GM19395 (cell line): ENCODE data around the gene ATF7.

Experiments
- ATAC-seq: cut with Tn5 transposase; IDR thresholded peaks from one replicate; pipeline ENCODE4 v1.9.1; 2021; ENCODE audit warnings: mild to moderate bottlenecking, moderate library complexity; ENCODE audit not compliant: unreplicated experiment

Gene ATF7

DNA sequence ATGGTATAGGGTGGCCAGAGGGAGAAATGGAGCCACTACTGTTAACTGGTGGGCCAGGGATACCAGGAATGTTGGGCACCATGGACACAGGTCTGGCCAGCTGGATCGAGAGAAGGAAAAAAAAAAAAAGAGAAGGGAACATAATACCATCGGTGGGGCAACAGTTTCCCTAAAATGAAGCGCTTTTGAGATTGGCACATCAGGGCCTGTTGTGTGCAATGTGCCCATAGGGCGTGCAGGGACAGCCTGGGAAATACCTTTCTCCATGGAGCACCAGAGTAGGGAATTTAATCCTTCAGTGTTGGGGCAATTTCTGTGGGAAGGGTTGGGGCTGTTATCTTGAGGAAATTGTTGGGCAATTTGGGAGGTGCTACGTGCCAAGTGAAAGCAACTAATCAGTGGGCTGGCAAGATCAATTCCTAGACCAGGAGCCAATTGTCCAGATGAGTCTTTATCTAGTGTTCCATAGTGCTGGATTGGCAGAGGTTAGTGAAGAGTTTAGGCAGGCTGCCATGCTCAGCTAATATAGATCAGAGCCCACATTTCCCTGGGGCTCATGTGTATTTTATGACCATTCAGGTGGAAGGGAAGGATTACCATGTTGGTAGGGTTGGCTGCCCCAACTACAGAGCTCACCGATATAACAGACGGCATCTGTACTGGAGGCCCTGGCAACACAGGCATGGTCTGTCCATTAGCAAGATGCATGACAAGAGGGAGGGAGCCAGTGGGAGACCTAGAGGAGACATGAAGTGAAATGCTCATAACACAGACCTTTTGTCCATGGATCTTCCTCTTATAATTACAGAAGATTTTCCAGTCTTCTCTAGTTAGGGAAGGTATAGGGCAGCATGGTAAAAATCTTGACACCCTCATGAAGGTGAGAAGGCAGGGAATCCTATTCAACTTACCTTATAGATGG, 93.4 kb downstream of the ATF7 start:
- ATAC-seq: no peak

DNA sequence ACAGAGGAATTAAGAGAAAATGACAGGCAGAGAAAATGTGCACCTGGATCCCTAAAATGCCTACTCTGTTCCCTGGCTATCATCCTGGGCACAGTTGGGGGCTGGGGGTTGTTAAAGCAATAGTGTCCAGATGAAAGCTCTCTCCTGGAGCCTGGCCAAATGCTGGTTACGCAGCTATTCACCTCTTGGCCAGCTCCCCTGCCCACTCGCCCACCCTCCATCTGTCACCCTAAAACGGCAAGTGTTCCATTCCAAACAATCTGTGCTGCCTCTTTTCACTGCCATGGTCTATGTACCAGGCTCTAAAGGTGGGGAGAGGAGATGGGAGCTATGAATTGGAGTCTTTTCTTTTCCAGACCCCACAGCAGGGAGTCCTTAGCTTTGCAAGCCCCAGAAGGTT, 94.2 kb downstream of the ATF7 start:
- no peak for ATAC-seq

GRCh38 chr12:53530920-53531319, 95.3 kb downstream of the ATF7 start:
- ATAC-seq: no peak

DNA sequence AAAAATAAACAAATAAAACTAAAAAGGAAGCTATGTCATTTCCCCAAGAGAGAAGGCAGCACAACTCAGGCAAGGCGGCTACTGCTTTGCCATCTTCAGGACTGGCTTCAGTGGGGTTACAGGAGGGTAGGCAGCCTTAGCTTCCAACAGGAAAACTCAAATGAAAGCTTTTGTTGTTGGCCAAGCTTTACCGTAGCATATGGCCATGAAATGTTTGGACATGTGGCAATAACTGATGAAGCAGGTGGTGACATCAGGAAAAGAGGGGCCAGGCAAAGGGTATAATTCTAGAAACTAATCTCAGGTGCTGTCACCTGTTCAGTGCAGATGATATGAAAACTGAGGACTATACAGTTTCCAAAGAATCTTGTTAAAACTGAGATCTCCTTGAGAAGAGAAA, 96.1 kb downstream of the ATF7 start:
- no peak for ATAC-seq

- ATAC-seq: no peak
Measured at GRCh38 chr12:53524476-53524875, 101.7 kb downstream of the ATF7 start.

DNA sequence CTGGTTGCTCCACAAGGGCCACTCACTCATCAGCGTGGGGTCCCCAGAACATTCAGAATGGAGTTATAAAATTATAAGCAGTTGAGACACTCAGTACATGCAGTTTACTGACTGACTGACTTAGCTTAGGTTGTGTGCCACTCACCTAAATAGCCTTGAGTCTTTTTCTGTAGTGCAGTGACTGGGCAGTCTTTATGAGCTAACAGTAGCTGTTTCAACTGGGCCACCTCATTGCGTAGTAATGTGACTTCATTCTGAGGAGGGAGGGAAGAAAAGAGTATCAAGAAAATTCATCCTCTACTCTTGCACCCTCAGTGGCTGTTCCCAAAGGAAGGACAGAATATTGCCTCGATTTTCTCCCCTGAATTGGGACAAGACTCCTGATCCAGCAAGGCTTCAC, 103.1 kb downstream of the ATF7 start:
- ATAC-seq: no peak

- ATAC-seq: no peak
Measured at GRCh38 chr12:53518381-53518780, 107.8 kb downstream of the ATF7 start.

GRCh38 chr12:53516758-53517455, 109.3 kb downstream of the ATF7 start:
- no peak for ATAC-seq

- no peak for ATAC-seq
Measured at GRCh38 chr12:53515291-53515680, 110.9 kb downstream of the ATF7 start.

DNA sequence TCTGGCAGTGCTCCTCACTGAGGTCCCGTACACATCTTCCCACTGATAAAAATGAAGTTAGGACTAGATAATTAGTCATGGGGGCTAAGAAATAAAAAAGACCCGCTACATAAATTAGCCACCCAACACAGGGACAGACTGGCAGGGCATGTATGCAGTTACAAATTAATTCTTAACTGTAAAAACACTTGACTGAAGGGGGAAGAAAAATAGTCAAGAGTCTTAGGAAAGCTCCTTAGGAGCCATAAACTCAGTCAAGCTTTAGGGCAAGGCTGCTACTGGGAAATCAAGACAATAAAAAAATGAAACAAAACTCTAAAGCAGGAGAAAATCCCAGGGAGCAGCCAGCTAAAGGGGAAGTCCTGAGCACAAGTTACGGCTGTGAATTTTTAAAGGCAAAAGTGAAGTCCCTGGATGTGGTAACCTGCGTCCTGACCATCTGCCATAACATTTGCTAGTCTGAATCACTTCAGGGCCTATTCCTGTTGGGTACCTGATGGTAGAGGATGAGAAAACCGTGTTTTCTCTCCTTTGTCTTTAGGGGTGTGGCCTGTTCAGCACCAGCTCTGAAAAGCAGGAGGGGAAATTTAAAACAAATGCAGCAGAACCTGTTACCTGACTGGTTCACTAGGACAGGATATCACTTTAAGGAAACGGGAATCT, 111.4 kb downstream of the ATF7 start:
- ATAC-seq: no peak

- ATAC-seq: no peak
Measured at GRCh38 chr12:53513712-53514410, 112.3 kb downstream of the ATF7 start.

DNA sequence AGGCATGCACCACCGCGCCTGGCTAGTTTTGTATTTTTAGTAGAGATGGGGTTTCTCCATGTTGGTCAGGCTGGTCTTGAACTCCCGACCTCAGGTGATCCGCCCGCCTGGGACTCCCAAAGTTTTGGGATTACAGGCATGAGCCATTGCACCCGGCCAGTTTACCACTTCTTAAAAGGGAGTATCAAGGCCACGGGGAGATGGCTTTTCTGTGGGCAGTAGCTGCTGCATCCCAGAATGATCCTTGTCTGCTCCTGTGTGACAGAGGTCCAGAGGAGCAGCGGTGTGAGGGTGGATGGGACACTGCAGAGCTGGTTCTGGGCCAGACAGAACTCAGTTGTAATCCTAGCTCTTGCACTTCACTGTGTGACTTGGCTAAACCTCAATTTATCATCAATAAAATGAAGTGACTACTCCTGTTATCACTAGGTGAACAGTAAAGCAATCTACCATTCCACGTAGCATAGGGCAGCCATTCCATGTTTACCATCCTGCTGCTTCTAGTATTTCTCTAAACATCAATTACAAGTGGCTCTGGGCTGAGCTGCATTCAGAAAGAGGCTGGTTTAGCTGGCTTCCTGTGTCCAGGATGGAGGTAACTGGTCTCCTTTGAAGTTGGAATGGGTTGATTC, 115.9 kb downstream of the ATF7 start:
- ATAC-seq: no peak

DNA sequence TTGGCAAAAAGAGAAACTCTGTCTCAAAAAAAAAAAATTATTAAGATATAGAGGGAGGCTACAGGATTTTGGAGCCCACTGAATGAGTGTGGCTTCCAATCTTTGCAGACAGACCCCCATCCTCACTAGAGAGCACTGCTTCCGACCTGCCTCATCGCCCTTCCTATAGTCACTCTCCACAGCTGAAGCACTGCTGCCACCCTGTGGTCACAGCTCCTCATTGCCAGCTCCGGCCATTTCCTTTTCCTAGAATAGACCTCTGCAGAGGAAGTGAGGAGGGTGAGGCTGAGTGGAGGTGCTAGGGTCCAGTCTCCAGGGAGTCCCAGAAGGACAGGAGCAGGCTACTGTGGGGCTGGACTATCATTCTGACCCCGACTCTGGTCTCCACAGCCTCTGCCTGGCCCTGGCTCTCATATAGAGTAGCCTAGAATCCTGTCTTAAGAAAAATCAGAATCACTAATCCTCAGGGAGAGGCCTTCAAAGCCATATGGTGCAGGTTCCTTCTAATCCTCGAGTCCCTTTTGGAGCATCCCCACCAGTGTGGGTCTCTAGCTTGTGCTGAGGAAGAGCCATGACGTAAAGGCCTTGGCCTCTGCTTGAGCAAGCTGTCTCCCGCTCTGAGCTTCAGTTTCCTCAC, 117.5 kb downstream of the ATF7 start:
- ATAC-seq: peak; percentile 72

- ATAC-seq: no peak
Measured at GRCh38 chr12:53507603-53507885, 118.6 kb downstream of the ATF7 start.

DNA sequence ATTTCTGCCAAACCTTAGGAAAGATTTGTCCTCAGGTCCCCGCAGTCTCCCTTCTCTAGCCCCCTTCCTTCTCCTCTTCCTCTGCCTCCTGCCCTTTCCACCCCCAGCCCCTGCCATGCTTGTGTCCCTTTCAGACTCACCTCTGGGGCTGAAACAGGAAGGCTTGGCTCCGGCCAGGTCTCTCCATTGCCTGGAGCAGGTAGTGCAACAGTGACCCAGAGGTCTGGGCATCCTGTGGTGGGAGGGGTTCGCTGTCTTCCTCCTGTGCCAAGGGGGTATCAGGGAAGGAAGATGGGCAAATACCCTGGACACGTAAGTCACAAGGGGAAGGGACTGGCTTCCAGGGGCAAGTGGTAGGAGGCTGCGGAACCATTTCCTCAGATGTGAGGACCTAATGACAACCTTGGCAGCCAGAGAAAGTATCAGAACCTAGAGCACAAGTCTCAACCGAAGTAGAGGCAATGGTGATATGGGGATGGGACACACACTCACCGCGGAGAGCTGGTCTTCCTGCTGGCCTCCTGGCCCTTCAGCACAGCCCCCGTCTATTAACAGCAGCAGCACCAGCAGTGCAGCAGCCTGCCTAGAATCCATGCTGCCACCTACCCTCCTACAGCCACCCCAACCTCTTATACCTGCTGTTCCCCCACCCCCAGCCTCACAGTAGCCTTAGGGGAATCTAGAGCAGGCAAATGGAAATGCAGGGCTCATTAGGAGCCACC, 119.1 kb downstream of the ATF7 start, which contains the start of gene NPFF:
Gene NPFF, minus strand, starts transcription at position 604 of the 722 bp plus-strand sequence. Its CDS starts 10 bp downstream, at position 594.
- no peak for ATAC-seq

DNA sequence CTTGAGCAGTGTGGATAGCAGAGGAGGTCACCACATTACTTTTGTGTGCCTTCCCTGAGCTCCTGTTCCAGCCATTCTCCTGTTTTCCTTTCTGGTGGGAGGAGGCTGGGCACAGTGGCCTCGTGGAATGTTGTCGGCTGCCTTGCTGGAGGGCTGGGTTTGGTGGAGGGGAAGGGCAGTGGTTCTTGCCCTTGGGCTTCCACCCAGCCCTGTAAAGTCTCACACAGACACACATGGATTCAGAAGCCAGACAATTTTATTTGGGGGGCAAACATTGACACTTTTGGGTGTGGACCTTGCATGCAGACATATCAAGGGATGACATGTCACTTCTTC, 119.8 kb downstream of the ATF7 start:
- no peak for ATAC-seq

DNA sequence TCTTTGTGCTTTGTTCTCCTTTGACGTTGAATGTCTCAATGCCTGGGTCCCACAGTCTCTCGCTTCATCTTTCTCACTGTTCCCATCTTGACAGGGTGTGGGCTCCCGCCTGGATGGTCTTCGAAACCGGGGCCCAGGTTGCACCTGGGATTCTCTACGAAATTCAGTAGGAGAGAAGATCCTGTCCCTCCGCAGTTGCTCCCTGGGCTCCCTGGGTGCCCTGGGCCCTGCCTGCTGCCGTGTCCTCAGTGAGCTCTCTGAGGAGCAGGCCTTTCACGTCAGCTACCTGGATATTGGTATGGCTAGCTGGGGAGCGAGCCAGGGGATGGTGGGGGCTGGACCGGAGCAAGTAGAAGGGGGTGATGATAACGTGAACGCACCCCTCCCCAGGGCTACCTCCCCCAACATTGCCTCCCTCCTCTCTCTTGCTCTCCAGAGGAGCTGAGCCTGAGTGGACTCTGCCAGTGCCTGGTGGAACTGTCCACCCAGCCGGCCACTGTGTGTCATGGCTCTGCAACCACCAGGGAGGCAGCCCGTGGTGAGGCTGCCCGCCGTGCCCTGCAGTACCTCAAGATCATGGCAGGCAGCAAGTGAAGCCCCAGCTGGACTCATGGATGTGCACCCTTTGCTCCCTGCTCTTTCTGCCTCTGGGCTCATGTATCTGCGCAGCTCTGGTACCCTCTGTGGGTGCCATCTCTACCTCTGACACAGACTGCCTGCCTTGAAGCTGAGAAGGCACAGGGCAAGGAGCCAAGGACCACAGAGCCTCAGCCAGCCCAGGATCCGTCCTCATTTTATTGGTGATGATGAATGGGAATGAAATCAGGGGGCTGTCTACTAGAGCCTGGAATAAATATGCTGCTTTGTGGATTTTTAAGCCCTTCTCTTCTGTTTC, 120.4 kb downstream of the ATF7 start:
- ATAC-seq: no peak

GRCh38 chr12:53505086-53505485, 121.1 kb downstream of the ATF7 start:
- ATAC-seq: no peak
